Fibroblast of upper back skin (primary cell): ENCODE measurements around the gene ART1.
"Not testable (repeated sequence)": the region's sequence is repeated elsewhere in the genome, so short reads cannot be mapped to it uniquely, and the experiment has no call there.

Source experiments
- DNase-seq: peaks from one replicate; pipeline ENCODE4 v3.0.0-alpha.2; 2013

The ART1 gene, protein sequence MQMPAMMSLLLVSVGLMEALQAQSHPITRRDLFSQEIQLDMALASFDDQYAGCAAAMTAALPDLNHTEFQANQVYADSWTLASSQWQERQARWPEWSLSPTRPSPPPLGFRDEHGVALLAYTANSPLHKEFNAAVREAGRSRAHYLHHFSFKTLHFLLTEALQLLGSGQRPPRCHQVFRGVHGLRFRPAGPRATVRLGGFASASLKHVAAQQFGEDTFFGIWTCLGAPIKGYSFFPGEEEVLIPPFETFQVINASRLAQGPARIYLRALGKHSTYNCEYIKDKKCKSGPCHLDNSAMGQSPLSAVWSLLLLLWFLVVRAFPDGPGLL

DNA sequence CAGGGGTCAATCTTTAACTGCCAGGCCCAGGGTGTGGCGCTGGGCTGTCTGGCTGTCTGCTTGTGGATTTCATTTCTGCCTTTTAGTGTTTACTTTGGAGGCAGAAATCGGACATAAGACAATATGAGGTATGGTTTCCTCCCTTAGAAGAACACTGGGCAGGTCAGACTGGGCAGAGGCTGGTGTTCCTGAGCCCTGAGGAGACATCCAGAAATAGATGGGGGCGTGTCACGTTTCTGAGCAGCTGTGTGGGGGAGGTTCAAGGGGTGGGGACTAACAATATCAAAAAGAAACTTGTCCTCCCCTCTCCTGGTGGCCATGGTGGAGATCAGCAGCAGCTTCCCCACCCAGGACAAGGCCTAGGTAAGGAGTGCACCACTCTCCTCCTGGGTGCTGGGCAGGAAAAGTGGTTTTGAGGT lies at the start of gene ART1:
ART1 (plus strand) TSS at position 312 of the 419 bp plus-strand sequence. CDS start 14,086 bp downstream, outside the sequence.
- DNase-seq, result no peak

DNA sequence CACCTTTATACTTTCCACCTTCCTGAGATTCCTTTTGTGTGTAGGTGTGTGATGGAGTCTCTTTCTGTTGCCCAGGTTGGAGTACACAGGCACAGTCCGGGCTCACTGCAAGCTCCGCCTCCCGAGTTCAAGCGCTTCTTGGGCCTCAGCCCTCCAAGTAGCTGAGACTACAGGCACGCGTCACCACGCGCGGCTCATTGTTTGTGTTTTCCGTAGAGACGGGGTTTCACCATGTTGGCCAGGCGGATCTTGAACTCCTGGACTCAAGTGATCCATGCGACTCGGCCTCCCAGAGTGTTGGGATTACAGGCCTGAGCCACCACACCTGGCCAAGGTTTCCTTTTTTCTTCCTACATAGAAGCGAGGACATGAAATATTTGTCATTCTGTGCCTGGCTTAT lies 47.2 kb upstream of the ART1 start:
- DNase-seq, result not testable (repeated sequence)

DNA sequence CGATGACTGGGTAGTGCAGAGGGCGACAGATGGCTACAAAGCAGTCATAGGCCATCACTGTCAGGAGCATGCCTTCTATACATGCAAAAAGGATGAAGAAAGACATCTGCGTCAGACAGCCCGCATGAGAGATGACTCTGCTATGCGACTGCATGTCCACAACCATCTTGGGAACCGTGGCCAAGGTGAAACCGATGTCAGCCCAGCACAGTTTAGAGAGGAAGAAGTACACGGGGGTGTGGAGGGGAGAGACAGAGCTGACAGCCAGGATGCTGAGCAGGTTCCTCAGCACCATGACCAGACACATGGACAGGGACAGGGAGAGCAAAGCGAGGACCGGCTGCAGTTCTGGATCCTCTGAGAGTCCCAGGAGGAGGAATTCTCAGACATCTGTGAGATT lies 44.7 kb upstream of the ART1 start:
- not testable (repeated sequence) for DNase-seq

DNA sequence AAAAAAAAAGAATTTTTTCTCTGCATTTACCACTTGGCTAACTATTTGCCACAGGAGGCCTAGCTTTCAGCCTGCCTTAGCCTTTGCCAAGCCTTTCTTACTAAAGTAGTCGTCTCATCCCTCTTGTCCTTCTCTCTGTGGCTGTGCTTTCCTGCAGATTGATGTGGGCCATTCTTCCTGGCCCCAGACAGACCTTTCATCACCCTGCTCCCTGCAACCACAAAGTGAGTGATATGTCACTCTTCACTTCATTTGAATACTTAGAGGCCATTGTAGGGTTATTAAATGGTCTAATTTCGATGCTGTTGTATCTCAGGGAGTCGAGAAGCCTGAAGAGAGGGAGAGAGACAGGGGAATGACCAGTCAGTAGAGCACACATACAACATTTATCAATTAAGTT lies 40.8 kb upstream of the ART1 start:
- DNase-seq, result peak; percentile 46

DNA sequence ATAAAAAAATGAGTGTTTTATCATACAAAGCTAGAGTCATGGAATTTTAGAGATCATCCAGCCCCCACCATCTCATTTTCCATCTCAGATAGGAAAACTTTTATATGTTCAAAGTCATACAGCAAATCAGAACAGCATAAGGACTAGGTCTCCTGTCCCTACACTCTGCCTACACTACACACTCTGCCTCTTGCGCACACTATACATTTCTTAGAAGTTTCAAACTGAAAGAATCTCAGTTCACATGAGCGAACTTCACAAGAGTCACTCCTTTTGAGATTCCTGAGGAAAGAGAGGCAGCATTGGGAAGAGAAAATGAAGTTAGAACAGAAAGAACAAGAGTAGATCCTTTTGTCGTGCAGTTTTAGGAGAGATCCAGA lies 39.7 kb upstream of the ART1 start:
- DNase-seq, result no peak

DNA sequence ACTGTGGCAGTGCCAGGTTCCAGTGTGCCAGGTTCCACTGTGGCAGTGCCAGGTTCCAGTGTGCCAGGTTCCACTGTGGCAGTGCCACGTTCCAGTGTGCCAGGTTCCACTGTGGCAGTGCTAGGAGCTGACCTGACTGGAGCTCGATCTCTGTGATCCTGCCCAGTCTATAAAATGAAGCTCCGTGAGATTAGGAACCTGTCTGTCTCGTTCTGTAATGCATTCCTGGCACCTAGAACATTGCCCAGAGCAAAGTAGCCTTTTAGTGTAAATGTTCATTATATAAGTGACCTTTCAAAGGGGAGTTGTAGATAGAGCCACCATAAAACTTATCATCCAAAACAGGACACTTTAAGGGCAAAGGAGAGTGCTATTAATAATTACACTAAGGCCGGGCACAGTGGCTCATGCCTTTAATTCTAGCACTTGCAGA lies 39.1 kb upstream of the ART1 start:
- no peak for DNase-seq

DNA sequence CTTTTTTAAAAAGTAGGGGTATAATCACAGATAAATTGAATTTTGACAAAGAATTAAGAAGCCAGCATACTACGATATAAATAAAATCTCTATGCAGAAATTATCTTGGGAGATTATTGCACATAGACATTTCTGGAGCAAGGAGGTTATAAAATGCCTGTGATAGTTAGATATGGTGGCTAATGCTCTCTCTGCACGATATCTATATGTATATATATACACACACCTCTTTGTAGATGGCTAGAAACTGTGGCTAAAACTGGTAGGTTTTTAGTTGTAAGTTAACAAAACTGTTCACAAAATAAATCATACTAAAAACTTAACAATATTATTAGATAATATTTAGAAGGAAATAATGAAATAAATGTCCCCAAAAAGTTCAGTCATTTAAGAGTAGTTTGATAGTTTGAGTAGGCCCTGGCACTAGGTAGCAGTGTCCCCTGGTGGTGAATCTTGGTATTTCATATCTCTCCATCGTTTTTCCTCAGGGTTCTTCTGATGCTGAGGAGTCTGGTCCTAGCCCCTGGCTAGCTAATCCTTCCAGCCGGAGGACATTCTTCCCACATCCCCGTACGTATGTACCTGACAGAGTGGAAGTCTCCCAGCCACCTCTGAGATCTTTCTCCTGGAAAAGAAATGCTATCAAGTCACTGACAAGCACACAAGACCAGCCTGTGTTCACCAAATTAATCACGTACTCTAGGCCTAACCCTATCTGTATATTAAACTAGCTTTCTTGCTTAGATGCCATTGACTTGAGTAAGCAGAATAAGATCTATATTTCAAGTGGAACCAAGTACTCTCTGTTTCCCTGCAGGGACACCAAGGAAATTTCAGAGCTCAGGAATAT lies 35.3 kb upstream of the ART1 start:
- peak; percentile 29 for DNase-seq

DNA sequence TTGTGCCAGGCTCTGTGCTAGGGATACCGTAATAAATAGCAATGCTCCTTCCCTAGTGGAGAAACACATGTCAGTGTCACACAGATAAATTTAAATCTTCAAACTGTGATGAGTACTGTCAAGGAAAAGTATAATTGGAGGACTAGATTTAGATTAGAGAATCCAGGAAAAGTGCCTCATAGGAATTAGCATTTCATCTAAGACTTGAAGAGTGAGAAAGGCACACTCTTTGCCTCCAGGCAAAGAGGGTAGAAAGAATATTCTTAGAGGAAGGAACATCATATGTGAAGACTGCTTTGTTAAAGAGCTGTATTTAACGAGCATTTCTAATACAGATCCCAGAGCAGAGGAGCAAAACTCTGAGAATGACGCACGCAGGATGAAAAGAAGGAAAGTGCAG lies 34.1 kb upstream of the ART1 start:
- no peak for DNase-seq

DNA sequence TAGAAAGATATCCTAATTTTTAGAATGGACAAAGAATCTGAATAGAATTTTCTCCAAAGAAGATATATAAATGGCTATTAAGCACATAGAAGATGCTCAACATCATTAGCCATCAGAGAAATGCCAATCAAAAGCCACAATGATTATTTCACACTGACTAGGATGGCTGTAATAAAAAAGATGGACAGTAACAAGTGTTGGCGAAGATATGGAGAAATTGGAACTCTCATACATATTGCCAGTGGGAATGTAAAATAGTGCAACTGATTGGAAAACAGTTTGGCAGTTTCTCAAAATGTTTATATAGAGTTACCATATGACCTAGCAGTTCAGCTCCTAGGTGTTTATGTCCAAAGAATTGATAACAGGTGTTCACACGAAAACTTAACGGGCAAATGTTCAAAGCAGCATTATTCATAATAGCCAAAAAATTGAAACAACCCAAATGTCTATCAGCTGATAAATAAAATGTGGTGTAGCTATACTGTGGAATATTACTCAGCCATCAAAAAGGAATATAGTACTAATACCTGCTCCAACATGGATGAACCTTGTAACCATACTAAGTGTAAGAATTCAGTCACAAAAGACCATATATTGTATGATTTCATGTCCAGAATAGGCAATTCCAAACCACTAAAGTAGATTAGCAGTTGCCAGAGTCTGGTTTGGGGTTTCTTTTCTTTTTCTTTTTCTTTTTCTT lies 32.8 kb upstream of the ART1 start:
- DNase-seq, result no peak

DNA sequence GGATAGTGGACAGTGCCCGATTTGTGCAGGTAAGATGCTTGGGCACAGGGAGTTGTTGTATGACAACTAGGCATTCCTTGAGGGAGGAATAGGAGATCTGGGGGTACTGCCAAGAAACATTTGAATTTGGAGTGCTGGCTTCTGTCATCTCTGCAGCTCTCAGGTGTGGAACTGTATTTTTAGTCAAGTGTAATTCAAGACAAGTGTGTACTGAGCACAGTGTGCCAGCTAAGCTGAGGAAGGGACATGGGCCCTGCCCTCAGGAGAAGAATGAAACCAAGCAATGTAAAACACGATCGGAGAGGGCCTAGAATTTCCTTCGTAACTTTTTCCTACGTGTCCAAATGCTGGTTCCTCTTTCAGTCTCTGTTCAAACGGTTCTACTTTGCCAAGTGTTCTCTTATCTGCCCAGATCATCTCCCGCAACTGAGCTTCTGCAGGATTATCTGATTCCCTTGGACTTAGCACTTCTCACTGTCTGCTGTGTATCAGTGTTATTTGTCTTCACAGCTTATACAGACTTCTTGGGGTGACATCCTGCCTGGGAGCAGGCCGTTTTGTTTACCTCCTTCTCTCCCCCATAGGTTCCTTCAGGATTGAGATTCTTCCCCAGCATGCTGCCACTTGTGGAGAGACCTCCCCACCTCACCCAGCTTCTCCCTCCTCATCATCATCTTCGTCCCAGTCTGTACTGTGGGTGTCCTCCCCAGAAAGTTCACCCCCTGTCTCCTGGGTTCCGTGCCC lies 30.8 kb upstream of the ART1 start:
- DNase-seq, result no peak

DNA sequence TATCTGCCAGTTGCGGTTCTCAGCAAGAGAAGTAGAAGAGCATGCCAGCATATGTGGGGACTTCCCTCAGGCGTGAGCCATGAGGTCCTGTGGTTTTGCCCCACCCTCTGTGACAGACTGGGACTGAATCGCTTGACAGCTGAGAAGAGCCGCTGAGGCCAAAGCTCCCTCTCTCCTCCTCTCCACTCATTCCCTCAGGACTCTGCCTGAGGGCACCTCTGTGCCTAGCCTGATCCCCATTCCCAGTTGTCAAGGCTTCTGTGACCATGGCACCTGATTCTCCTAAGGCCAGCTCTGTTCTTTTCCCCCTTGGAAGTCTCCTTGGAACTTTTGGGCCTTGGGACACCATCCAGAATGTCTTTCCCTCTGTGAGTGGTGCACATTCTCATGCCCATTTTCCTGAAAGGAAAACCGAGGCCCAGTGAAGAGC lies 30.2 kb upstream of the ART1 start:
- no peak for DNase-seq

DNA sequence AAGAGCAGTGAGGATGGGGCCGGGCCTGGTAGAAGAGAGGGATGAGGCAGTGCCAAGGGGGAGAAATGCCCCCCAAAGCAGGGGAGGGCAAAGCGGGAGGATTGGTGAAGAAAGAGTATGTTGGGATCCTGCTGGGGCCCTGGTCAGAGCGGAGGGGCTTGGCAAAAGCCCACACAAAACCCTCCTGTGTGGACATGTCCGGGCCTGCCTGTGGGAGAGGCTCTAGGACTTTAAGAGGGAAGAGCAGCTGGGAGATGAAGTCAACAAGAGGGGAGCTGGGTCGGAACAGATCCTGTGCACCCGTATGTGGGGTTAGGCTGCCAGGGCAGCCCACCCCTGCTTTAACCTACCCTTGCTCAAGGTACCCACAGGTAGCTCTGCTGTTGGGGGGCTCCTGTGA lies 28.9 kb upstream of the ART1 start:
- no peak for DNase-seq

DNA sequence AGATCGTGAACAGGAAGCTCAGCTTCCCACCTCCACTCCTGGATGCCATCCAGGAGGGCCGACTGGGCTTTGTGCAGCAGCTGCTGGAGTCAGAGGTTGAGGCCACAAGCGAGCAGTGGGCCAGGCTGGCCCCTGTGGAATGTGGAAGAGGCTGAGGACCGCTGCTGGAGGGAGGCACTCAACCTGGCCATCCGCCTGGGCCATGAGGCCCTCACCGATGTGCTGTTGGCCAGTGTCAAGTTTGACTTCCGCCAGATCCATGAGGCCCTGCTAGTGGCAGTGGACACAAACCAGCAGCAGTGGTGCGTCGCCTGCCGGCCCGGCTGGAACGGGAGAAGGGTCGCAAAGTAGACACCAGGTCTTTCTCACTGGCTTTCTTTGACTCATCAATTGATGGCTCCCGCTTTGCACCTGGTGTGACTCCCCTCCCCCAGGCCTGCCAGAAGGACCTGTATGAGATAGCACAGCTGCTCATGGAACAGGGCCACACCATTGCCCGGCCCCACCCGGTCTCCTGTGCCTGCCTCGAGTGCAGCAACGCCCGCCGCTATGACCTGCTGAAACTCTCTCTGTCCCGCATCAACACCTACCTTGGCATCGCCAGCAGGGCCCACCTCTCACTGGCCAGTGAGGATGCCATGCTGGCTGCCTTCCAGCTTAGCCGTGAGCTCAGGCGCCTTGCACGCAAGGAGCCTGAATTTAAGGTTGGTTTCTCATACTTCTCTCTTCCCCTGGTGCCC lies 28.0 kb upstream of the ART1 start:
- DNase-seq, result peak; percentile 27

DNA sequence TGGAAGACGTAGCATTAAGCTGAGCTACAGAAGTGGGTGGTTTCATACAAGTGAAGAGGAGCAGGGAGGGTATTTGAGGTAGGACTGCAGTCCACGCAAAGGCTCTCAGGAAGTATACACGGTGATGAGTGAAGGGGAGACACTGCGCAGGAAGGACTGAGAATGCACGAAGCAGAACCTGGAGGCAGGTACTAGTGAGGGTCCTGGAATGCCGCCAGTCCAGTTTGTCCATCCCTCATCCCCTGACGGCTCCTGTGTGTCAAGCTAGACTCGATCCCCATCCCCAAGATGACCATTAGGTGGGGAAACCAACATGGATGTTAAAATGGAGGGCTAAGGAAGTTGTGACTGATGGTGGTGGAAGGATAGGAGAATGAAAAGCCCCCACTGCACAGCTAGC lies 26.9 kb upstream of the ART1 start:
- no peak for DNase-seq

DNA sequence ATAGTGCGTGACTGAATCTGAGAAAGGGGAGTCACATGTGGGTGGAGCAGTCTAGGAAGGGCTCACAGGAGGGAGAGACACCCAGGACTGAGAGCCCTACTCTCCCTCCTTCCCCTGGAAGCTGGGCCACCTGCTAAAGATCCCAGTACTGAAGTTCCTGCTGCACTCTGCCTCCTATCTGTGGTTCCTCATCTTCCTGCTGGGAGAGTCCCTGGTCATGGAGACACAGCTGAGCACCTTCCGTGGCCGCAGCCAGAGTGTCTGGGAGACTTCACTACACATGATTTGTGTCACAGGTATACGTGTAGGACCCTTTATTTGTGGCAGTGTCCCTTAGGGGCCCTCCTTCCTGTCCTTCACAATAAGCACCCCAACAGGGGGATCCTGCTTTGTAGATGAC lies 22.4 kb upstream of the ART1 start:
- DNase-seq, result no peak

DNA sequence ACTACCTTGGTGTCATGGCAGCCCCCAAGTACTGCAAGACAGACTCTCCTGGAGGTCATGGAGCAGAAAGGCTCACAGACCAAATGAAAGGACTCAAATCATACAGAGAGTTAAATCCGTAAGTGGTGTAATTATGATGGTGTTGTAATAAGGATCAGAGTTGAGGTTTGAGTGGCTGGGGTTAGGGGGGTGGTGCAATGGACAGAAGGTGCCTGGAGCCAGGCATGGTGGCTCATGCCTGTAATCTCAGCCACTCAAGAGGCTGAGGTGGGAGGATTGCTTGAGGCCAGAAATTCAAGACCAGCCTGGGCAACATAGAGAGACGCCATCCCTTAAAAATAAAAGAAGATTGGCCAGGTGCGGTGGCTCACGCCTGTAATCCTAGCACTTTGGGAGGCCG lies 21.8 kb upstream of the ART1 start:
- no peak for DNase-seq

DNA sequence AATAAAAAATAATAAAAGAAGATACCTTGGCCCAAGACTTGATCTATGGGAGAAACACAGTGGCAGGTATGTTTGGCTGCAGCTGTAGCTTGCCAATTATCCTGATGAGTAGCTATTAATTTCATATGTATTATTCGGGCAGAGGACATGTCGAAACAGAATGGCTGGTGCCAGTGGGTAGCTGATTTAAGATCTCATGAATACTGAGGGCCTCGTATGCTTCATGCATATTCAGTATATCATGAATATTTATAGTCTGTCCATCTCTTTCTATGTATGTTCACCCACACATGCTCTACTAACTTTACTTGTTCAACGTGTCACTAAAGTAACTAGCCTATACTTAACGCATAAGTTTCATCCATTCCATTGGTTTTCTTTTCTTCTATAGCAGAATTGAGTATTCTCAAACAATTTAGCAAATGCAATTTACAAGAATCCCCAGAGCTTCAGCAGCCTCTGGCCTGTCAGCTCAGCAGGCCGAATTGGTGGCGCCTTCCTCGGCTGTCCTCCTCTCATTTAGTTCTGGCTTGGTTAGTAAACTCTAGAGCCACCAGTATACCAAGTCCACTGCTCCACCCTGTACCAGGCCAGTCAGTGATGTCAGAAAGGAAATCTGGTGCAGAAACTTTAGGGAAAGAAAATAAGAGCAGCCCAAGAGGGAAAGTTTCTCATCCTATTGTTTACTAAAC lies 21.0 kb upstream of the ART1 start:
- no peak for DNase-seq

DNA sequence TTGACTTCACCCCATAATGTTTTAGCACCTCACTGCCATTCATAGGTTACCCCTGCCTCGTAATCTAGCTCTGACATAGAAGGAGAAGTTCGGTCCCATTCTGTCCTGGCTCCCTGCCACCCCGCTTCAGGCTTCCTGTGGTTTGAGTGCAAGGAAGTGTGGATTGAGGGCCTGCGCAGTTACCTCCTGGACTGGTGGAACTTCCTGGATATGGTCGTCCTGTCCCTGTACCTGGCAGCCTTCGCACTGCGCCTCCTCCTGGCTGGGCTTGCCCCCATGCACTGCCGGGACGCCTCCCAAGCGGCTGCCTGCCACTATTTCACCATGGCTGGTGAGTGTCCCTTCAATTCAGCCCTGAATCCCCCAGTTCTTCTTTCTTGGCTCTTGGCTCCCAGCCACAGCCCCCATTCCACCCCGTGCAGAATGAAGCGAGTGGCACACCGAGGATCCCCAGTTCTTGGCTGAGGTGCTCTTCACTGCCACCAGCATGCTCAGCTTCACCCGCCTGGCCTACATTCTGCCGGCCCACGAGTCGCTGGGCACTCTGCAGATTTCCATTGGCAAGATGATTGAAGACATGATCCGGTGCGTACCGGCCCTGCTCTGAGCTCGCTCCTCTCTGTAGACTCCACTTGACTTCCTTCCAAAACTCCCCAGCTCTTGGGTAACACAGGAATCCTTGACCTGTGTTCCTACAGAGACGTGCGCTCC lies 18.5 kb upstream of the ART1 start:
- no peak for DNase-seq

DNA sequence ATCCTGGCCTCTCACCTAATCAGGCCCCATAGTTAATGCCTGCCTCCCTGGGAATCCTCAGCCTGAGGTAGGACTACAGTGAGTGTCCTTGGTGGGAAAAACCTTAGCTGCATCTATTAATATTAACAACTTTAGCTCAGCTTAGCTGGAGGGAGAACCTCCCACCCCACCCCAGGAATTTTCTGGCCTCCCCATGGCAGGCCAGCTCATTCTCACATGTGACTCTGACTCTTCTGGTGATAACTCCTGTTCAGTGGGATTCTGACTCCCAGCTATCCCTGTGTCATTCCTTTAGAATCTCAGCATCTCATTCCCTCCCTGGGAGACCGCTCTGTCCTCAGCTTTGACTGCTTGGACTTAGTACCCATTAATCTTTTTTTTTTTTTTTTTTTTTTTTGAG lies 17.6 kb upstream of the ART1 start:
- DNase-seq, result peak; percentile 49

DNA sequence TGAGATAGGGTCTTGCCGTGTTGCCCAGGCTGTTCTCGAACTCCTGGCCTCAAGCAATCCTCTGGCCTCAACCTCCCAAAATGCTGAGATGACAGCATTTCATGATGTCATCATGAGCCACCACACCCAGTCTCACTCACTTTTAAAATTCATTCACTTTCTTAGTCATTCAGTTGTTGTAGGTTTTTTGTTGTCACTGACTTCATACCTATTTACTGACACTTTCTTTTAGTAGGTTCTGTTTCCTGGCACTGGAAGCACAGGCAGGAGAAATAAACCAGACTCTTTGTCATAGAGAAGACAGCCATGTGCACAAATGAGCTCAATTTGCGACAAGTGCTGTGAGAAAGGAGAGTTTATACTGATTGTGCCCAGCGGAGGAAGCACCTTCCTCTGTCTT lies 13.6 kb upstream of the ART1 start:
- DNase-seq, result no peak
